ENCODE data around the gene CLPSL1.
A peak's percentile ranks its signal among the peaks of the same experiment; 100 is the strongest.

CLPSL1 gene

GRCh38 chr6:35801148-35801547 is 20.3 kb downstream of the CLPSL1 start:
- Histone ChIP-seq H3K4me2 (ENCODE audit: low read length) (no peak overlapping the region), H3K9ac (ENCODE audit: low read depth, low read length) (no peak overlapping the region), H3K9me3 (replicated peaks; ENCODE audit: low read length) (no peaks in the 10 kb centered on the region), H3K27me3 (ENCODE audit: control insufficient read depth, insufficient read depth, low read length) (peaks cover 21% of the 10 kb centered on the region), H3K4me1 (ENCODE audit: control insufficient read depth, insufficient read depth, low read length) (peaks cover 3% of the 10 kb centered on the region), H3K36me3 (ENCODE audit: insufficient read depth, low read length) (no peaks in the 10 kb centered on the region), H3K4me3 (ENCODE audit: low read length) (no peak overlapping the region)

GRCh38 chr6:35804996-35805736 is 24.3 kb downstream of the CLPSL1 start, which contains the start of gene LHFPL5:
LHFPL5 (plus strand) TSS chr6:35805352; CDS start chr6:35805671, 319 bp downstream.
- no peak within 1 kb of the TSS for H3K4me3 ChIP-seq (ENCODE audit: low read length)
- H3K36me3 ChIP-seq (ENCODE audit: insufficient read depth, low read length) = no peaks in the 10 kb centered on the region
- peak within 1 kb of the TSS; percentile 55 for H3K4me2 ChIP-seq (ENCODE audit: low read length)
- no peak within 1 kb of the TSS for H3K9ac ChIP-seq (ENCODE audit: low read depth, low read length)
- peaks cover 3% of the 10 kb centered on the region for H3K4me1 ChIP-seq (ENCODE audit: control insufficient read depth, insufficient read depth, low read length)
- peaks cover 17% of the 10 kb centered on the region for H3K27me3 ChIP-seq (ENCODE audit: control insufficient read depth, insufficient read depth, low read length)
- no peaks in the 10 kb centered on the region for H3K9me3 ChIP-seq (replicated peaks; ENCODE audit: low read length)

- no peak overlapping the region for H3K4me2 ChIP-seq (ENCODE audit: low read length)
- no peak overlapping the region for H3K4me3 ChIP-seq (ENCODE audit: low read length)
- H3K9me3 ChIP-seq (replicated peaks; ENCODE audit: low read length) = no peaks in the 10 kb centered on the region
- H3K27me3 ChIP-seq (ENCODE audit: control insufficient read depth, insufficient read depth, low read length) = peaks cover 13% of the 10 kb centered on the region
- H3K36me3 ChIP-seq (ENCODE audit: insufficient read depth, low read length) = no peaks in the 10 kb centered on the region
- peaks cover 14% of the 10 kb centered on the region for H3K4me1 ChIP-seq (ENCODE audit: control insufficient read depth, insufficient read depth, low read length)
- no peak overlapping the region for H3K9ac ChIP-seq (ENCODE audit: low read depth, low read length)
Measured at GRCh38 chr6:35808688-35809087, 27.9 kb downstream of the CLPSL1 start.

- no peak overlapping the region for H3K9ac ChIP-seq (ENCODE audit: low read depth, low read length)
- H3K9me3 ChIP-seq (replicated peaks; ENCODE audit: low read length) = no peaks in the 10 kb centered on the region
- H3K4me3 ChIP-seq (ENCODE audit: low read length) = no peak overlapping the region
- peaks cover 13% of the 10 kb centered on the region for H3K27me3 ChIP-seq (ENCODE audit: control insufficient read depth, insufficient read depth, low read length)
- H3K36me3 ChIP-seq (ENCODE audit: insufficient read depth, low read length) = no peaks in the 10 kb centered on the region
- H3K4me1 ChIP-seq (ENCODE audit: control insufficient read depth, insufficient read depth, low read length) = peaks cover 14% of the 10 kb centered on the region
- no peak overlapping the region for H3K4me2 ChIP-seq (ENCODE audit: low read length)
Measured at GRCh38 chr6:35809809-35810208, 29.0 kb downstream of the CLPSL1 start.

GRCh38 chr6:35810971-35811698 is 30.3 kb downstream of the CLPSL1 start:
- H3K27me3 ChIP-seq (ENCODE audit: control insufficient read depth, insufficient read depth, low read length) = peaks cover 15% of the 10 kb centered on the region
- peak overlapping the region; percentile 33 for H3K4me3 ChIP-seq (ENCODE audit: low read length)
- H3K4me1 ChIP-seq (ENCODE audit: control insufficient read depth, insufficient read depth, low read length) = peaks cover 11% of the 10 kb centered on the region
- no peaks in the 10 kb centered on the region for H3K36me3 ChIP-seq (ENCODE audit: insufficient read depth, low read length)
- H3K9me3 ChIP-seq (replicated peaks; ENCODE audit: low read length) = no peaks in the 10 kb centered on the region
- peak overlapping the region; percentile 42 for H3K4me2 ChIP-seq (ENCODE audit: low read length)
- no peak overlapping the region for H3K9ac ChIP-seq (ENCODE audit: low read depth, low read length)

GRCh38 chr6:35811699-35811995 is 30.8 kb downstream of the CLPSL1 start:
- H3K27me3 ChIP-seq (ENCODE audit: control insufficient read depth, insufficient read depth, low read length) = peaks cover 12% of the 10 kb centered on the region
- no peaks in the 10 kb centered on the region for H3K36me3 ChIP-seq (ENCODE audit: insufficient read depth, low read length)
- H3K4me3 ChIP-seq (ENCODE audit: low read length) = peak overlapping the region; percentile 24
- H3K4me1 ChIP-seq (ENCODE audit: control insufficient read depth, insufficient read depth, low read length) = peaks cover 11% of the 10 kb centered on the region
- no peaks in the 10 kb centered on the region for H3K9me3 ChIP-seq (replicated peaks; ENCODE audit: low read length)
- H3K9ac ChIP-seq (ENCODE audit: low read depth, low read length) = no peak overlapping the region
- H3K4me2 ChIP-seq (ENCODE audit: low read length) = peak overlapping the region; percentile 42

GRCh38 chr6:35817515-35817914 is 36.7 kb downstream of the CLPSL1 start:
- no peak overlapping the region for H3K4me3 ChIP-seq (ENCODE audit: low read length)
- H3K4me2 ChIP-seq (ENCODE audit: low read length) = no peak overlapping the region
- H3K36me3 ChIP-seq (ENCODE audit: insufficient read depth, low read length) = no peaks in the 10 kb centered on the region
- H3K27me3 ChIP-seq (ENCODE audit: control insufficient read depth, insufficient read depth, low read length) = peaks cover 8% of the 10 kb centered on the region
- no peaks in the 10 kb centered on the region for H3K4me1 ChIP-seq (ENCODE audit: control insufficient read depth, insufficient read depth, low read length)
- no peaks in the 10 kb centered on the region for H3K9me3 ChIP-seq (replicated peaks; ENCODE audit: low read length)
- no peak overlapping the region for H3K9ac ChIP-seq (ENCODE audit: low read depth, low read length)

- no peak overlapping the region for H3K9ac ChIP-seq (ENCODE audit: low read depth, low read length)
- no peak overlapping the region for H3K4me2 ChIP-seq (ENCODE audit: low read length)
- peaks cover 5% of the 10 kb centered on the region for H3K27me3 ChIP-seq (ENCODE audit: control insufficient read depth, insufficient read depth, low read length)
- H3K36me3 ChIP-seq (ENCODE audit: insufficient read depth, low read length) = no peaks in the 10 kb centered on the region
- H3K4me1 ChIP-seq (ENCODE audit: control insufficient read depth, insufficient read depth, low read length) = no peaks in the 10 kb centered on the region
- no peak overlapping the region for H3K4me3 ChIP-seq (ENCODE audit: low read length)
- H3K9me3 ChIP-seq (replicated peaks; ENCODE audit: low read length) = no peaks in the 10 kb centered on the region
Measured at GRCh38 chr6:35823601-35824000, 42.8 kb downstream of the CLPSL1 start.

- no peak overlapping the region for H3K4me3 ChIP-seq (ENCODE audit: low read length)
- no peaks in the 10 kb centered on the region for H3K4me1 ChIP-seq (ENCODE audit: control insufficient read depth, insufficient read depth, low read length)
- no peak overlapping the region for H3K4me2 ChIP-seq (ENCODE audit: low read length)
- H3K9me3 ChIP-seq (replicated peaks; ENCODE audit: low read length) = no peaks in the 10 kb centered on the region
- no peak overlapping the region for H3K9ac ChIP-seq (ENCODE audit: low read depth, low read length)
- no peaks in the 10 kb centered on the region for H3K36me3 ChIP-seq (ENCODE audit: insufficient read depth, low read length)
- no peaks in the 10 kb centered on the region for H3K27me3 ChIP-seq (ENCODE audit: control insufficient read depth, insufficient read depth, low read length)
Measured at GRCh38 chr6:35824552-35825192, 43.9 kb downstream of the CLPSL1 start.

GRCh38 chr6:35829306-35829705 is 48.5 kb downstream of the CLPSL1 start:
- no peaks in the 10 kb centered on the region for H3K4me1 ChIP-seq (ENCODE audit: control insufficient read depth, insufficient read depth, low read length)
- H3K36me3 ChIP-seq (ENCODE audit: insufficient read depth, low read length) = peaks cover 13% of the 10 kb centered on the region
- no peak overlapping the region for H3K4me2 ChIP-seq (ENCODE audit: low read length)
- no peak overlapping the region for H3K4me3 ChIP-seq (ENCODE audit: low read length)
- no peaks in the 10 kb centered on the region for H3K9me3 ChIP-seq (replicated peaks; ENCODE audit: low read length)
- no peaks in the 10 kb centered on the region for H3K27me3 ChIP-seq (ENCODE audit: control insufficient read depth, insufficient read depth, low read length)
- H3K9ac ChIP-seq (ENCODE audit: low read depth, low read length) = no peak overlapping the region

GRCh38 chr6:35831257-35832007 is 50.6 kb downstream of the CLPSL1 start:
- no peak overlapping the region for H3K4me3 ChIP-seq (ENCODE audit: low read length)
- no peaks in the 10 kb centered on the region for H3K27me3 ChIP-seq (ENCODE audit: control insufficient read depth, insufficient read depth, low read length)
- H3K4me2 ChIP-seq (ENCODE audit: low read length) = no peak overlapping the region
- no peak overlapping the region for H3K9ac ChIP-seq (ENCODE audit: low read depth, low read length)
- H3K9me3 ChIP-seq (replicated peaks; ENCODE audit: low read length) = no peaks in the 10 kb centered on the region
- peaks cover 28% of the 10 kb centered on the region for H3K36me3 ChIP-seq (ENCODE audit: insufficient read depth, low read length)
- H3K4me1 ChIP-seq (ENCODE audit: control insufficient read depth, insufficient read depth, low read length) = no peaks in the 10 kb centered on the region

Measured in skeletal muscle satellite cell (primary cell).